Measurements from ENCODE around the gene MYH9.
"Not testable (repeated sequence)": the region's sequence is repeated elsewhere in the genome, so short reads cannot be mapped to it uniquely, and the experiment has no call there.

Gene MYH9

DNA sequence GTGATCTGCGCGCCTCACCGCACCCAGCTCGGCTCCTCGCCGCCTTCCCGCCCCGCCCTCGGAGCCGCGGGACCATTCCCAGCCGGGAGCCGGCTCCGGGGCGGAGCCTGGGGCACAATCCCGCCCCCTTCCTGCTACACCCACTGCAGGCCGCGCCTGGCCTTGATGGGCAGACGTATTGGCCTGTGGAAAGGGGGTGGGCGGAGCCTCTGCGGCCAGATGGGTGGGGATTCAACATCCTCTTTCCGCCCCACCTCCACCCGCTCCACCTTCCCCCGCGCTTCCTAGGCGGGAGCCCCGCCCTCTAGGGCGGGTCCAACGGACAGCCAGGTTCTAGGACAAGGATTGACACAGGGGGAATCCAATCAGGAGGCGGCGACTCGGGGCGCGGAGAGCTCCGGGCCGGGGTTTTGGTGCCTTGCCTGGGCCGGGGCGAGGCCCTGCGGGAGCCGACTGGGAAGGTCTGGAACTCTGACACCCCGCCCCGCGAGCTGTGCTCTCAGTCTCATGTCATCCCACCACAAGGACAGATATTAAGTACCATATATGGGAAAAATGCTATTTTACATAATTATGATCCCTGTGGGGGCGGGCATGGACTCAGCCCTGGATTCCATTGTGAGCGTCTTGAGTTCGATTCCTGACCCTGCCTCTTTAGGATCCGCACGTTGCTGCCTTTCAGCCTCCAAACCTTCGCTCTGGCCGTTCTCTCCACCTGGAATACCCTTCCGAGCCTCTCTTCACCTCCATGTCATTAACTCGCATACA, at the start of gene MYH9:
Gene MYH9, minus strand, starts transcription at position 9 of the 768 bp plus-strand sequence. CDS start 38,731 bp downstream, outside the sequence.
- DNase-seq, result peak; percentile 97
- in situ Hi-C loops (cut with HindIII; ENCODE audit: low pct_ligation_motif_present, low pct_unique_long_range_greater_than_20kb, low sequenced_read_pairs), result no loop called here

DNA sequence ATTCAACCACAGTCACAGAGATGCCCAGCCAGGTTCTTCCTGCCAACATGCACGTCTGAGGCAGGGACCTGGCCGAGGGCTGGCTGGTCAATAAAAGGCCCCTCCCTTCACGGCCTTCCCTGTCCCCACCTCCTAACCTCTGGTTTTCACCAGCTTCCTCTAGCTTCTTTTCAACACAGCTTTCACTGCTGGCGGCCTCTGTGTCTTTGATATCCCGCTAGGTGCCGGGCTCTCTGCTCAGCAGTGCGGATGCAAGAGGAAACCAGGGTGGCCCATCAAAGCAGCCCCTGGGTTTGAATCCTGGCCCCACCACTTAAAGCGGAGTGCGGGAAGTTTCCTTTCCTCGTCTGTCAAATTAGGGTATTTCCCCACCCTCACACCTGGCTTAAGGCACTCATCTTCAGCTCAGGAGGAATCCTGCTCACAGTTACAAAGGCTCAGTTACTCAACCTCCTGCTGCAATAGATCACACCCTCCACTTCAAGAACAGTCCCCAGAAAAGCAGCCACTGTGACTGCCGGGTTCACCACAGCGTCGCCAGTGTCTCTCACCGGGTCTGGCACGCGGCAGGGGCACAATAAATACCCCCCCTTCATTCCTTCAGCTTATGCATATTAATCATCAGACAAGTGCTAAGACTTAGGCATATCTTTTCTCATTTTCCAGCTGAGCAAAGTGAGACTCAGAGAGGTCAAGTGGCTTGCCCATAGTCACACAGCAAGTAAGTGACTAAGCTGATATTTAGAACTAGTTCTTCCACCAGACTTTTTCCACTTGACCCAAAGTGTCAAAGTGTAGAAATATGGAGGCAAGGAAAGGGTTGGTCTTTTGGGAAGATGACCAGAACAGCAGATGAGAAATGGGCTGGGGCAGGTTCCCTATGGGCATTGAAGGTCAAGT, 48.0 kb upstream of the MYH9 start:
- DNase-seq, result no peak

DNA sequence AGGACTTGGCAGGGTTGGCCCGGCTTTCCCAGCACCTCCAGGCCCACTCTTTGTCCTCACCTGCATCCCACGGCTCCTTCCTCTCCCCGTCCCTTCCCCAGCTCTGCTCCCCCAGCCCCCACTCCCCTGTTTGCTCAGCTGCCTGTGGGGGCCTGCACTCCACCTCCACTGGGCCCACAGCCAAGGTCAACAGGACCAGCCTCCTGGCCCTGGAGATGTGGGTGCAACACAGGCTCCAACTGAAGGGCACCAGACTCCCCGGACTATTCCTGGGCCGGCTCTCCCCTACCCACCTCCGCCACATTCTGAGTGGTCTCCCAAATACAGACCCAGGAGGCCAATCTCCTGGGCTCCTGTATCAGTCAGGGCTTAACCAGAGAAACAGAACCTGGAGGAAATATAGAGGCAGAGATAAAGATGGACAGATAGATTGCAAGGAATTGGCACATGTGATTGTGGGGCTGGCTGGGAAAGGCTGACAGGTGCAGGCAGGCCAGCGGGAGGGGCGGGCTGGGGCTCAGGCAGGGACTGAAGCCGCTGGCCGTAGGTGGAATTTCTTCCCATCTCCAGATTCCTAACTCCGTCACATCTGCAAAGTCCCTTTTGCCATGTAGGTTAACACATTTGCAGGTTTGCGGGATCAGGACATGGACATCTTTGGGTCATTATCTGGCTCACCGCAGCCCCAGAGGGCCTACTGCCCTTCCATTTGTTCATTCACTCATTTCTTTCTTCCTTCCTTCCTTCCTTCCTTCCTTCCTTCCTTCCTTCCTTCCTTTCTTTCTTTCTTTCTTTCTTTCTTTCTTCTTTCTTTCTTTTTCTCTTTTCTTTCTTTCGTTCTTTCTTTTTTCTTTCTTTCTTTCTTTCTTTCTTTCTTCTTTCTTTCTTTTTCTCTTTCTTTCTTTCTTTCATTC, 45.8 kb upstream of the MYH9 start:
- in situ Hi-C loops (cut with HindIII; ENCODE audit: low pct_ligation_motif_present, low pct_unique_long_range_greater_than_20kb, low sequenced_read_pairs), result no loop called here
- no peak for DNase-seq

More for the DNA sequence above, 48.0 kb upstream of the MYH9 start:
- in situ Hi-C loops (cut with HindIII; ENCODE audit: low pct_ligation_motif_present, low pct_unique_long_range_greater_than_20kb, low sequenced_read_pairs), result no loop called here

DNA sequence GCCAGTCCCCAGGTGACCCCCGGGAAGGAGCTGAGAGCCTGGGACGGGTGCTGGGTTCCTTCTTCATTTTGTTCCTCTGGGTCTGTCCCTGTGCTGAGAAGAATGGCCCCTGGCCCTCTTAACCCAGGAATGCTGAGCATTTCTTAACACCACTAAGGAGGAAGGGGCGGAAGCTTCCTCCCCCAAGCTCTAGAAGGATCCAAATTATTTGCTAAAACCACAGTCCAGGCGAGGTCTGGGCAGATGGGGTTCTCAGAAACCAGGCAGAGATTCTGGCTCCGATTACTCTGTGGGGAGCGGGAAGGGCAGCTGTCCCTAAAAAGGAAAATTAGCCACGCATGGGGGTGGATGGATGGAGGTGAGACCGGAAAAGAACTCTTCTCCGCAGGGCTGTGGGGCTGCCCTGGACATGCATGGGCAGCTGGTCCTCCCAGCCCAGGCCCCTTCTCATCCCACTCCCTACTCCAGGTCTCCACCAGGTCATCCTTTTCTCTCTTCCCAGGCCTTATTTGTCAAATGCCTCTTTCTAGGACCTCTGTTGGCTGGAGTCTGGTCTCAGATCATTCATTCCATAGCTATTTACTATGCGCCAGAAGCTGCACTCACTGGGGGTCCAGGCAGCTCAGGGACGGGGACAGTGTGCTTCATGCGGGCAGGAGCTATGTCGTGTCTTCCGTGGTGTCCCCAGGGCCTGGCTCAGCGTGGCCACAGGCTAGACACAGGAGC, 45.0 kb upstream of the MYH9 start:
- in situ Hi-C loops (cut with HindIII; ENCODE audit: low pct_ligation_motif_present, low pct_unique_long_range_greater_than_20kb, low sequenced_read_pairs), result no loop called here

DNA sequence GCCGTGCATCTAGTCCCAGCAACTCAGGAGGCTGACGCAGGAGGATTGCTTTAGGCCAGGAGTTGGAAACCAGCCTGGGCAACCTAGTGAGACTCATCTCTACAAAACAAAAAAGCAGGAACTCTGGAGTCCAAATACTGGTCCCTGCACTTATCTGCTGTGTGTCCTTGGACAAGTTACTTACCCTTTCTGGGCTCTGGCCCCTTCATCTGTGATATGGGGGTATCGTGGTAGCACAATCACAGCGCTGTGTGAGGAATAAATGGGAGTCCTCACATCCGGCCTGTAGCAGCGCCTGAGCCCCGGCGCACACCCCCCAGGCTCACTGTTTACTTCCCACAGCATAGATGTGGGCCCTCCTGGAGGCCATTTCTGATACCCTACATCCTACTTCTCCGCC, 44.2 kb upstream of the MYH9 start:
- in situ Hi-C loops (cut with HindIII; ENCODE audit: low pct_ligation_motif_present, low pct_unique_long_range_greater_than_20kb, low sequenced_read_pairs), result no loop called here
- DNase-seq, result no peak

More for the DNA sequence above, 45.0 kb upstream of the MYH9 start:
- DNase-seq, result no peak

DNA sequence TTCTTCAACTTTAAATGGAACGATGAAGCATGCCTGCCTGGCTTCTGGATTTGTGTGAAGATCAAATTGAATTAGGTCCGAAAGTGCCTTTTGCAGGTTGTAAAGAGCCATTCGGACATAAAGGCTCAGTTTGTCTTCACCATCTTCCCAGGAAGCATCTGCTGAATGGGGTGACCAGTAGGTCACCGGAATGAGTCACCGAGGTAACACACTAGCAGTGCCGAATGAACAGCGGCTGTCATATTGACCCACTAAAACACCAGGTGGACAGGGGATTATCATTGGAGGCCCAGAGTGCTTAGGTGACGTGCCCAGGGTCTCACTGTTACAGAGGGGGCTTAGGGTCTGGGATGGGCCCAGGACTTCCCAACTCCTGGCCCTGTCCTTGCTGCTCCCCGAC, 43.1 kb upstream of the MYH9 start:
- in situ Hi-C loops (cut with HindIII; ENCODE audit: low pct_ligation_motif_present, low pct_unique_long_range_greater_than_20kb, low sequenced_read_pairs), result no loop called here
- DNase-seq, result no peak

DNA sequence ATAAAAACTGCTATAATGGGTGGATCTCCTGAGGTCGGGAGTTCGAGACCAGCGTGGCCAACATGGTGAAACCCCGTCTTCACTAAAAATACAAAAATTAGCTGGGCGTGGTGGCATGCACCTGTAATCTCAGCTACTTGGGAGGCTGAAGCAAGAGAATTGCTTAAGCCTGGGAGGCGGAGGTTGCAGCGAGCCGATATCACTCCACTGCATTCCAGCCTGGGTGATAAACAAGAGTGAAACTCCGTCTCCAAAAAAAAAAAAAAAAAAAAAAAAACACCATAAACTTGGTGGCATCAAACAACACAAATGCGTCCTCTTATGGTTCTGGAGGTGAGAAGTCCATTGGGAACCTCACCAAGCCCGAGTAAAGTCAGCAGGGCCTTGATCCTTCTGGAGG, 40.2 kb upstream of the MYH9 start:
- DNase-seq; in situ Hi-C loops (cut with HindIII; ENCODE audit: low pct_ligation_motif_present, low pct_unique_long_range_greater_than_20kb, low sequenced_read_pairs): not testable (repeated sequence)

DNA sequence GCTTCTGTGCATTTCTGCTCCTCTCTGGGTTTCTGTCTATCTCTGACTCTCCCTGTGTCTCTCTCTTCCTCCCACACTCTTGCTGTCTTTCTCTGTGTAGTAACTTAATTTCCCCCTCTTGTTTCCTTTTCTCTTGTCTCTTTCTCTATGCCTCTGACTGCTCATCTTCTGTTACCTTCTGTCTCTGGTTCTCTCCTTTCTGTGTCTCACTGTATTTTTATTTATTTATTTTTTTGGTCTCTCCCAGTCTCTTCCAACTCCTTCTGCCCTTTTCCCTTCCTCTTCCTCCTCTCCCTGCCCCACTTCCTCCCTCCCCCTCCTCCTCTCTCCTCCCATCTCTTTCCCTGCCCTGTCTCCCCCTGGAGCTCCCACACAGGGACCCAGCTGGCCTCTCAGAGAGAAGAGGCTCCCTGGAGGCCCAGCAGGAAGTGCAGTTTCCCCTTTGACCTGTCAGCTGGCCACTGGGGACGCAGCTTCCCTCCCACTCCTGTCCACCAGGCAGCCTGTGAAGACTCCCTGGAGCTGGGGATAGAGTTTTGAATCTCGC, 38.3 kb upstream of the MYH9 start:
- peak; percentile 42 for DNase-seq
- in situ Hi-C loops (cut with HindIII; ENCODE audit: low pct_ligation_motif_present, low pct_unique_long_range_greater_than_20kb, low sequenced_read_pairs), result no loop called here

DNA sequence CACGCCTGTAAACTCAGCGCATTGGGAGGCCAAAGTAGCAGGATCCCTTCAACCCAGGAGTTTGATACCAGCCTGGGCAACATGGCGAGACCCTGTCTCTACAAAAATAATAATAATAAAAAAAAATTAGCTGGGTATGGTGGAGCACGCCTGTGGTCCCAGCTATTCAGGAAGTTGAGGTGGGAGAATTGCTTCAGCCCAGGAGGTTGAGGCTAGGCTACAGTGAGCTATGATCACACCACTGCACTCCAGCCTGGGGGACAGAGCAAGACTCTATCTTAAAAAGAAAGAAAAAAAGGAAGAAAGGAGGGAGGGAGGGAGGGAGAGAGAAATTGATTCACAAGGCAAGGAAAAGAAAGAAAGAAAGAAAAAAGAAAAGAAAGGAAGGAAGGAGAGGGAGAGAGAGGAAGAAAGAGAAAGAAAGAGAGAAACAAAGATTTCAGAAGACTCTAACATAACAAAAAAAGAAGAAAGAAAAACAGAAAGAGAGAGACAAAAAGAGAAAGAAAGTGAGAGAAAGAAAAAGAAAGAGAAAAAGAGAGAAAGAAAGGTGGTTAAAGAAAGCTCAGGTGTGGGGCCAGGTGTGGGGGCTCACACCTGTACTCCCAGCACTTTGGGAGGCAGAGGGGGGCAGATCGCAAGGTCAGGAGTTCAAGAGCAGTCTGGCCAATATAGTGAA, 37.3 kb upstream of the MYH9 start:
- in situ Hi-C loops (cut with HindIII; ENCODE audit: low pct_ligation_motif_present, low pct_unique_long_range_greater_than_20kb, low sequenced_read_pairs), result no loop called here
- DNase-seq, result no peak

DNA sequence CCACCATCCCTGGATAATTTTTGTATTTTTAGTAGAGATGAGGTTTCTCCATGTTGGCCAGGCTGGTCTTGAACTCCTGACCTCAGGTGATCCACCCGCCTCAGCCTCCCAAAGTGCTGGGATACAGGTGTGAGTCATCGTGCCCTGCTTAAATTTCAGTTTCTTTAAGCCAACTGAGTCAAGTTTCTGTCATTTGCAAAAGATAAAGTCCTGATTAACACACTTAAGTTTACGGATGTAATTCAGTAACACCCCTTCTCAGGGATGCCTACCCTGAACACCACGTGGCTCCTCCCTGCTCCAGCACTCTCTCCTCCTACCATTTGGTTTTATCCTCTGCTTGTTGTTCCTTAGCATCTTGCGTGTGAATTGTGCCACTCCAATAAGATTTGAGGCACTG, 36.7 kb upstream of the MYH9 start:
- DNase-seq; in situ Hi-C loops (cut with HindIII; ENCODE audit: low pct_ligation_motif_present, low pct_unique_long_range_greater_than_20kb, low sequenced_read_pairs): not testable (repeated sequence)

DNA sequence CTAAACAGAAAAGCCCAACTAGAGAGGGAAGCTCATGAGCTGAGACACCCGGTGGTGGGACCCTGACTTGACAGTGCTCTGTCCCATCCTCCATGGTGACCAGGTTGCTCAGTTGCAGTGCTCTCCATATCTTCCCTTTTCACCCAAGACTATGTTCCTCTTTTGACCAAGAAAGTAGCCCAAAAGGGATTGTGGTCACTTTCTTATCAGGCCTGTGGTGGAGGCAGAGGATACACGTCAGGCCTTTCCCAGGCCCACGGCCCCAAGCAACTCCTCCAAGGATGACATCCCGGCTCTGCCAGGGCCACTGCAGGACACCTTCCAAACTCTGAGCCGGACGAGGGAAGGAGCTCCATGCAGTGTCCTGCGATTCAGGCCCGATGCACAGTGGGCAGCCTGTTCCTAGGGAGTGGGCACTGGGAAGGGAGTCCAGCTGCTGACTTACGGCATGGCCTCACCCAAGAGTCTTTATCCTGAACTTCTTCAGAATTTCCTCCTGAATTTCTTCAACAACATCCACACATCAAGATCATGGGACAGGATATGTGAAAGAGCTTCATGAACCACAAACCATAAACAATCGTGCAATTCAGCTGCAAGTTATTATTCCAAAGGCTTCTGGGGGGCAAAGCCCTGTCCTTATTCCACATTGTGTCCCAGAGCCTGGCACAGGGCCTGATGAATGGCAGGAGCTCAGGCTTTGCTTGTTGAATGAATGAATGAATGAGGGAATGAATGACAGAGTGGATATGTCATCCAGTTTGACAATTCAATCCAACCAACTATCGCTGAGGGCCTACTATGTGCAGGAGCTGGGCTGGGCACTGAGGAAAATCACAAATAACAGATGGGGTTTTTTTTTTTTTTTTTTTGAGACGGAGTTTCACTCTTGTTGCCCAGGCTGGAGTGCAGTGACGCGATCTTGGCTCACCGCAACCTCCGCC, 36.0 kb upstream of the MYH9 start:
- in situ Hi-C loops (cut with HindIII; ENCODE audit: low pct_ligation_motif_present, low pct_unique_long_range_greater_than_20kb, low sequenced_read_pairs), result no loop called here

DNA sequence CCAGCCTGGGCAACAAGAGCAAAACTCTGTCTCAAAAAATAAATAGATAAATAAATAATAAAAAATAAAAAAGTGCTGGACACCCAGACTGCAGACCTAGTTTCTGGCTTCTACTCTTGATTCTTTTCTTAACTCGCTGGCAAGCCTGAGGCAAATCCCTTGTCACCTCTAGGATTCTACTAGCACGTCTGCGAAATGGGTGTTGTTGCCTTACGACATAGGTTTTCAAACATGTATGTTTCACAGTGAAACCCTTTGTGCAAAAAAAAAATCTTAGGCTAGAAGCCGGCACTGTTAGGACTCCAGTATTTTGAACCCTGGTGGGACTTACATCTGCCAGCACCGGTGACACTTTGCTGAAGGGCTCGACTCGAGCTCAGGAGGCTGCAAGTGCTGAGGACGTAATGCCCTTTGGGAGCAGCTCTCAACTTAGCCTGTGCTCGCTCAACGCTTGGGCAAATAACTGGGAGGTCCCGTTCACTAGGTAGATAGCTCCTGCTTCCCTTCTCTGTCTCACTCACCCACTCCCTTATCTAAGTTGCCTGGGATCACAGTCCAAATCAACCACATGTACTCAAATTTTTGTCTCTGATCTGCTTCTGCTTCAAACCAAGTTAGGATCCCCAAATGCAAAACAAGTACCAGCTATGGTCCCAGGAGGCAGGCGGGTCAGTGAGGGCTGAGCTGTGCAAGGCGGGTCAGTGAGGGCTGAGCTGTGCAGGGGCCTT, 34.7 kb upstream of the MYH9 start:
- in situ Hi-C loops (cut with HindIII; ENCODE audit: low pct_ligation_motif_present, low pct_unique_long_range_greater_than_20kb, low sequenced_read_pairs), result no loop called here
- no peak for DNase-seq

More for the DNA sequence above, 36.0 kb upstream of the MYH9 start:
- DNase-seq, result no peak

DNA sequence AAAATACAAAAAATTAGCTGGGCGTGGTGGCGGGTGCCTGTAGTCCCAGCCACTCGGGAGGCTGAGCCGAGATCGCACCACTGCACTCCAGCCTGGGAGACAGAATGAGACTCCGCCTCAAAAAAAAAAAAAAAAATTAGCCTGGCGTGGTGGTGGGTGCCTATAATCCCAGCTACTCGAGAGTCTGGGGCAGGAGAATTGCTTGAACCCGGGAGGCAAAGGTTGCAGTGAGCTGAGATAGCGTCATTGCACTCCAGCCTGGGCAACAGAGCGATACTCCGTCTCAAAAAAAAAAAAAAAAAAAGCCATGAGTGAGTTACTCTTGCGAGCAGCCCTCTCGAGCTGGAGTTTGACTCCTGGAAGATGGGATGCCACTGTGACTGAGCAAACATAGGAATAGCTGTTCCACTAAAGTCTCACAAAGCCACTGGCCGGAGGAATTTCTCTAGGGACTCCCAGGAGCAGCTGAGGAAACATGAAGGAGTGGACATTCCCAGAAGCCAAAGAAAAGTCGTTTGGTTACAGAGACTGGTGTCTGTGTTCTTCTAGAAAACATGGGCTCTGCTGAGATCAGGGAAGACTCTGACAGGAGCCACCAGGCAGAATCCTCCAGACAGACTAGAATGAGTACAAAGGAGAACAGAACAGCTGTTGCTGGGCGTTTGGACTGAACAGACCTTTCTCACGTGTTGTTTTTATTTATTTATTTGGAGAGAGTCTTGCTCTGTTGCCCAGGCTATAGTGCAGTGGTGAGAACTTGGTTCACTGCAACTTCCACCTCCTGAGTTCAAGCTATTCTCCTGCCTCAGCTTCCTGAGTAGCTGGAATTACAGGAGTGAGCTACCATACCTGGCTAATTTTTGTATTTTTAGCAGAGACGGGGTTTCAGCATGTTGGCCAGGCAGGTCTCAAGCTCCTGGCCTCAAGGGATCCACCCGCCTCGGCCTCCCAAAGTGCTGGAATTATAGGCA, 32.4 kb upstream of the MYH9 start:
- no peak for DNase-seq
- in situ Hi-C loops (cut with HindIII; ENCODE audit: low pct_ligation_motif_present, low pct_unique_long_range_greater_than_20kb, low sequenced_read_pairs), result no loop called here

DNA sequence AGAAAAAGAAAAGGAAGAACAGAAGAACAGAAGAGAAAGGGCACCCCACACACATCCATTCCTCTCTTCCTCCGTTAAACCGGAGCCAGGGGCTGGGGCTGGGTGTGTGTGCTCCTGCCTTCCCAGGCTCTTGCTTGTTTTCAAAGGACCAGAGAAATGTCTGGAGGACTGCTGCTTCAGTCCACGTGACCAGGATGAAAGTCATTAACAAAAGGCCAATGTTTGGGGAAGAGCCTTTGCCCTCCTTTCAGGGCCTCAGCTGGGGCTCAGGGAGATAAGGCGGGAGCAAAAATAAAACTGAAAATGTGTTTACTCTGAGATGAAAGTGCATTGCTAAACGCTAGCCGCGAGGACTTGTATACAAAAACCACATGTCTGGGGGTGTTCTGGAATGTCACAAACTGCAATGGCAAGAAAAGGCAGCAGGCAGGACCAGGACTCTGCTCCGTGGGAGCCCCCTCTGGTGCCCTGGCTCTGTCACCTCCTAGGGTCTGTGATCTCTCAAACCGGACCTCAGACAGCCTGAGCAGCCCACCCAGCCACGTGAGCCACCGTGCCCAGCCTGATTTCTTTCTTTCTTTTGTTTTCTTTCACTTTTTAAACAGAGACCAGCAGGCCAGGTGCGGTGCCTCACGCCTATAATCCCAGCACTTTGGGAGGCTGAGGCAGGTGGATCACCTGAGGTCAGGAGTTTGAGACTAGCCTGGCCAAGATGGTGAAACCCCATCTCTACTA, 31.6 kb upstream of the MYH9 start:
- in situ Hi-C loops (cut with HindIII; ENCODE audit: low pct_ligation_motif_present, low pct_unique_long_range_greater_than_20kb, low sequenced_read_pairs), result no loop called here
- no peak for DNase-seq
